AG10803 (cell line): ENCODE results near the gene LPP.

ENCODE experiments used
- DNase-seq: peaks from one replicate; pipeline ENCODE4 v3.0.0; 2010; ENCODE audit warnings: low read depth
- H3K4me3 ChIP-seq: 2 replicates; pipeline ENCODE4 v1.5.1; 2011; ENCODE audit warnings: mild to moderate bottlenecking, low read length, control low read depth
- CTCF ChIP-seq: conservative IDR thresholded peaks from 2 replicates; pipeline ENCODE4 v1.5.1; 2011; ENCODE audit warnings: mild to moderate bottlenecking, low read length, control low read depth, inconsistent platforms

The LPP gene

DNA sequence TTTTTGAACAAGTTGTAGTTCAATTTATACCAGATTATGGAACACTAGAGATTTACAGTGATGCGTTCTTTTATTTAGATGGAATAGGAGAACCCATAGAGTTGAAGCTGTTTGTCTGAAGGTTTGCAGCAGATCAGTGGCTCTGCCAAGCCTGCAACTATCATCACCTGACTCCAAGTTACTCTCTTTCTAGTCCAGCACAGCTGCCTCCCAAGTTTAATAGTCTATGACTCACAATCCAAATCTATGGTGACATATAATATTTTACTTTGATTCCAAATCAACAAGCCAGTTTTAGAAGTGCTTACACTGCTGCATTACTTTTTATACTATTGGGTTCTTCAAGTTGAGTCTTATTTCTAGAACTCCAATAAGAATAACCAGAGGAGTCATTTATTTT lies 400.4 kb downstream of the LPP start:
- TF ChIP-seq CTCF = no peak
- H3K4me3 ChIP-seq = no peak overlapping the region
- DNase-seq = peak; percentile 42

DNA sequence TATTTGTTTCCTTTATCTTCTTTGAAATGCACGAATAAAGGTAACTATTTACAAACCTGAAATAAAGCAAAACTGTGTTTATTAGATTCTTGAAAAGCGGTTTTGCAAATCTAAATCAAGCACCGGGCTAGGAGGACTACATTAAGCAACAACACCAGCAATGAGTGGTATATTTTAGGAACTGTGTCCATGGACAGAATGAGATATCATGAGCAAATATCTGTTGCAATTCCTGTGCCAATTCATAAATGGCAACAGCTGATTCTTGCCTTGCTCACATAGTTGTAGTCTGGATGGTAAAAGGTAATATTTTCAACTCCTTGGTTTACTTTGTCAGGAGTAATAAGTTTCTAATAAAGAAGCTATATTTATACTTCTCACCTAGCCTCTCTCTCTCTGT lies 403.3 kb downstream of the LPP start:
- DNase-seq = no peak
- no peak for TF ChIP-seq CTCF
- no peak overlapping the region for H3K4me3 ChIP-seq

DNA sequence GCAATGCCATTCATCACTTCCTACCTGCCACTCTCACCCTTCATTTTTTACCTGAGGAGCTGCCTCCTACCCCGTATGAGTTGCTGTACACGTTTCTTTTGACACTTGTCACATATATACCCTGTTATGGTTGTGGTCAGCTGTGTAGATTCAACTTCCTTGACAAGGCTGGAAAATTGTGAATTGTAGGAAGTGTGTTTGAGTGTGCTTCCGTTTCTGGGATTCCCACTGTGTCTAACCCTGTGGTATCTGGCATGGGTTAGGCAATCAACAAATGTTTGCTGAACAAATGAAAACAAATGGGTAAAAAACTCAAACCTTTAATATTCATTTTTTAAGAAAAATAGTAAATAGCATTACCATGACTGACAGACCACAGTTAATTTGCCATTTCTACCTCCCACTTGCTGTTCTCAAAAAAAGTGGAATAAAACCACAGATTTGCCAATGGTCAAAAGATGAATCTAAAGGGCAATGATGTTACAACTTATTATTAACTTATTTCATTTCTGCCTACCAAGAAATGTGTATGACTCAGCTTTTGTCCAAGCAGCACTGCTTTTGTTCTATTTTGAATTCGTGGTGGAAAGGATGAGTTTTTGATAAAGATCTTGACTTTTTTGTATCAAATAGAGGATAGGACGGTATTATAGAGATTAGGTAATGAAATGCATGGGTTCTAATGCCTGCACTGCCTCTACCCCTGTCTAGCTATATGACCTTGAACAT lies 404.6 kb downstream of the LPP start:
- no peak for TF ChIP-seq CTCF
- DNase-seq = peak; percentile 40

DNA sequence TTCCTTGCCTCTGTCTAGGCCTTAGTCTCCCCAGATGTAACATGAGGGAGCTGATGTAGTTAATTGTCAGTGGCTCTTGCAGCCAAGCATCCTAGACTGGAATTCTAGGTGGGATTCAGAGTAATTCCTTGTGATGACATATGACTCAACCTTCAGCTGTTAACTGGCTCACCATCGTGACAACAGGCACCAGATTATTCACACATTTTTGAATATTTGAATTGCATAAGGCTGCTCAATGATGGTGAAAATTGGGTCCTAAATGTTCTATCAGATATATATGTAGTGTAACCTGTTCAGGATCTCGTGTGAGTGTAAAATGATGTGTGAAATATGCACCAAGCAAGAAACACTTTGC lies 405.1 kb downstream of the LPP start:
- DNase-seq = peak; percentile 55
- no peak overlapping the region for H3K4me3 ChIP-seq
- TF ChIP-seq CTCF = no peak

More for the DNA sequence above, 404.6 kb downstream of the LPP start:
- H3K4me3 ChIP-seq = no peak overlapping the region

DNA sequence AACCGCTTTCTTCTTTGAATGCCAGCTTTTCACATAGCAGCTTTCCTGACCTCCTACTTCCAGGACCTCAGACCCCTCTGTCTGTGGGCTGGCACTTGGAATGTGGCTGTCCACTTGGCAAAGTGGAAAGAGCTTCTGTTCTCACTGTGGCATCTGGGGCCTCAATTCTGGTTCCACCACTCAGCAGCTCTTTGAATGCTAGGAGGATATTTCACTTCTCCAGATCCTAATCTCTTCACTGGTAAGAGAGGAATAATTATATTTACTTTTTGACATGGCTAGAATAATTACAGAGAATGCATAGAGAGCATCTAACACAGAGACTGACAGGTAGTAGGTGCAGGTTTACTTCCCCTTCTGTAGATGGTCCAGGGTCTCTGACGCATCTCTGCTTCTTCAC lies 405.9 kb downstream of the LPP start:
- DNase-seq = no peak
- no peak for TF ChIP-seq CTCF
- no peak overlapping the region for H3K4me3 ChIP-seq

GRCh38 chr3:188562144-188562543 lies 408.2 kb downstream of the LPP start:
- DNase-seq = no peak
- H3K4me3 ChIP-seq = no peak overlapping the region
- TF ChIP-seq CTCF = no peak

DNA sequence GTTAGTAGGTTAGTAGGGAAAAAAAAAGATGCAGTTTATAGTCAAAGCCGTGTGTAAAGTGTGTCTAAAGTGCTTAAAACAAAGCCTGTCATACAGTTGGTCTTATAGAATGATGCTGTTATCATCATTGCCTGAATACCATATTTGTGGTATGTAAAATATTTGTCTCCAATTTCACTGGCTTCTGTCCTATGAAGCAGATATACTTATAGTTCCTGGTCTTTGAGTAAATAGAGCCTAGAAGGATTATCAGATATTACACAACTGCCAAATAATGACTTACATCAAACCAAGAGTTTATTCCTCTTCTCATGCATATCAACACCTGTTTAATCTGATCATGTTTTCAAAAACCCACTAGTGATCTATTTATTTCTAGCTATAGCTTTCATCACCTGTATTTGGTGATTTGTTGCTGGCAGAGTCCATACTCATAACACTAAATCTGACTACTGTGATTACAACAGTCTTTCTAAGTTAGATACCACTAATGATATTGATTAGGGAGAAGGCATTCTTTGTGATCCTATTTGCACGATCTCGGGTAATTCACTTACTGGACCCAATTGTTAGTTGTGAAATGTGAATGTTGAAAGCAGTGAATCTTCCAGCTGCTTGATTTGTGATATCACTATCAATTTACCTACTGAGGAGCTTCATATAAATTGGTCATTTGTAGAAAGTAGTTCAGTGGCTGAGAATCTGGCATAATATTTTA lies 413.7 kb downstream of the LPP start:
- DNase-seq = no peak
- no peak overlapping the region for H3K4me3 ChIP-seq
- TF ChIP-seq CTCF = no peak
